Heart left ventricle (tissue), 16 donors: ENCODE measurements around the gene TXLNA. TPM values are rescaled to one million over a fixed set of nuclear protein-coding genes. Genes with fewer than 3 reads are reported as not detected.

Source experiments
- ATAC-seq, 4 donors: fragments of 200-7000 bp; cut with Tn5 transposase; one replicate each; pipeline ENCODE4 v1.9.1; 2020 to 2022; ENCODE audit warnings: moderate library complexity in 4 of 4, mild to moderate bottlenecking in 3 of 4, moderate number of reproducible peaks in 1 of 4
- DNase-seq, 5 donors: peaks; one replicate each; pipeline ENCODE4 v3.0.0-alpha.2; 2020
- H3K27ac ChIP-seq, 12 donors: fragments of 200-600 bp; sonication (generic) in 4 of 12; one replicate each; pipeline versions ENCODE4 v1.5.0 to v1.8.0; 2016 to 2022; ENCODE audit warnings: mild to moderate bottlenecking in 2 of 12
- H3K27me3 ChIP-seq, 9 donors: fragments of 200-600 bp; sonication (generic) in 2 of 9; one replicate each; pipeline versions ENCODE4 v1.5.1 to v1.8.0; 2016 to 2022; ENCODE audit warnings: mild to moderate bottlenecking in 3 of 9
- H3K36me3 ChIP-seq, 9 donors: fragments of 200-600 bp; sonication (generic) in 2 of 9; one replicate each; pipeline versions ENCODE4 v1.5.0 to v1.8.0; 2018 to 2022; ENCODE audit warnings: mild to moderate bottlenecking in 2 of 9
- H3K4me1 ChIP-seq, 12 donors: fragments of 200-600 bp; sonication (generic) in 4 of 12; one replicate each; pipeline versions ENCODE4 v1.5.0 to v1.8.0; 2016 to 2022; ENCODE audit warnings: mild to moderate bottlenecking in 3 of 12
- H3K4me3 ChIP-seq, 12 donors: fragments of 200-600 bp; sonication (generic) in 4 of 12; one replicate each; pipeline versions ENCODE4 v1.5.0 to v1.8.0; 2017 to 2022; ENCODE audit warnings: mild to moderate bottlenecking in 9 of 12, moderate library complexity in 4 of 12
- H3K9me3 ChIP-seq, 12 donors: fragments of 200-600 bp; sonication (generic) in 4 of 12; one replicate each; pipeline versions ENCODE4 v1.5.0 to v1.8.0; 2016 to 2022; ENCODE audit warnings: mild to moderate bottlenecking in 1 of 12
- CTCF ChIP-seq, 12 donors: fragments of 200-600 bp; sonication (generic) in 4 of 12; IDR thresholded peaks; one replicate each; pipeline versions ENCODE4 v1.5.0 to v1.8.0; 2018 to 2022; ENCODE audit warnings: antibody characterized with exemption in 12 of 12, mild to moderate bottlenecking in 5 of 12
- POLR2A ChIP-seq, 2 donors: fragments of 450-650 bp; IDR thresholded peaks; one replicate each; pipeline ENCODE4 v1.6.1; 2017; ENCODE audit warnings: antibody characterized with exemption in 2 of 2, mild to moderate bottlenecking in 2 of 2, moderate library complexity in 2 of 2
- WGBS, 4 donors: extraction: QIAGEN DNeasy Blood & Tissue Kit in 2 of 4; methylation state at CpG; one replicate each; pipeline versions ENCODE4 v1.1.5 to v1.1.7; 2013 to 2018; 5-methylcytosine and 5-hydroxymethylcytosine counted together
- intact Hi-C, 10 donors: fragments of 100-400 bp; cut with DNase I; formaldehyde crosslinking; loops; one replicate each; pipeline versions ENCODE4 v1.11.1 to v1.14.2; 2022
- polyA plus RNA-seq, 2 donors: library from polyadenylated mRNA; stranded (reverse); fragments of 200-250 nt; gene quantifications; one replicate each; pipeline ENCODE4 v1.2.3, GENCODE V29; 2013
- total RNA-seq, 9 donors: library from RNA; depleted of rRNA in 2 of 9; stranded (reverse); fragments of >200 nt in 2 of 9; fragmentation: NEBNext Ultra II Directional in 3 of 9; extraction: Animal tissue kit (Norgen Biotek cat#: 25700) in 3 of 9; gene quantifications; one replicate each; pipeline versions ENCODE4 v1.1.0 to v1.2.4, GENCODE V29; 2016 to 2023
- donor health status: ischemic (EF 13 %, LVEDD 7.1; RV severe dilation, severe dysfunction).
- donor health status: healthy with polysubstance abuse.
- donor health status: DM: no; HTN: yes; CAD: no.
- donor health status: DM: no; HTN: no; CAD: no.
- donor health status: ischemic (EF 25% LVEDD 6.9; RV normal size, moderate dysfunction).
- donor health status: ischemic (EF 25% LVEDD 5.7; RV mildly dilated, moderate dysfunction).
- donor health status: healthy.
- donor health status: DM: yes; HTN: yes; CAD: no.
- donor health status: ischemic (EF 35%, LVEDD 5.7; RV mildly dilated, moderate dysfunction).
- donor health status: nonischemic (EF 11% LVEDD 7.7; RV severe dilation, severe dysfunction).
- donor health status: DM: yes; HTN: yes; CAD: no.
- donor health status: PGD.
- donor health status: ischemic (EF 29% LVEDD 5.4; RV normal size, mild dysfunction).
- donor health status: nonischemic (EF 23%, LVEDD 6.1; RV moderate dilation, normal function).

TXLNA gene
- total and polyA plus RNA-seq, 11 donors: 8.7 to 35.9 (median 18.6) TPM

- Histone ChIP-seq H3K9me3 (no peaks in the 10 kb centered on the region), H3K27me3 (no peaks in the 10 kb centered on the region), H3K27ac (peak overlapping the region in 9 of 12 donors; percentile 9 to 97 (median 85)), H3K4me1 (peaks cover 13 to 29% (median 25%) of the 10 kb centered on the region in 12 donors), H3K4me3 (peak overlapping the region in 7 of 12 donors; percentile 74 to 95 (median 85)), H3K36me3 (peaks cover 0 to 73% (median 55%) of the 10 kb centered on the region in 9 donors)
- intact Hi-C loops: loop anchor here in 5 of 10 donors (5.0 to 10.0 kb wide), 4 partner anchors 69 to 171 kb away; partner anchors contain the start of genes BSDC1 (in 2 of the 5), HDAC1 (in 1 of the 5) and MARCKSL1 (in 1 of the 5)
- ATAC-seq: peak in 1 of 4 donors; percentile 57
- no peak for DNase-seq
- 31 to 59% (median 43%) methylated on average over 3 of the region's 3 CpGs for WGBS, 4 donors
- no peak for TF ChIP-seq POLR2A (IDR thresholded peaks at IDR 0.05)
- TF ChIP-seq CTCF (IDR thresholded peaks at IDR 0.05): peak in 4 of 12 donors; percentile 9 to 26 (median 18)
Observed at GRCh38 chr1:32223683-32224082, 44.2 kb downstream of the TXLNA start.

- ATAC-seq (no peak), DNase-seq (no peak)
- peaks cover 0 to 73% (median 61%) of the 10 kb centered on the region in 9 donors for H3K36me3 ChIP-seq
- H3K4me1 ChIP-seq: peaks cover 13 to 29% (median 25%) of the 10 kb centered on the region in 12 donors
- WGBS, 4 donors: 89 to 91% (median 90%) methylated on average over 4 of the region's 4 CpGs
- H3K27me3 ChIP-seq: no peaks in the 10 kb centered on the region
- TF ChIP-seq CTCF (IDR thresholded peaks at IDR 0.05): no peak
- intact Hi-C loops: loop anchor here in 5 of 10 donors (5.0 to 10.0 kb wide), 4 partner anchors 68 to 171 kb away; partner anchors contain the start of genes BSDC1 (in 2 of the 5), HDAC1 (in 1 of the 5) and MARCKSL1 (in 1 of the 5)
- H3K27ac ChIP-seq: peak overlapping the region in 4 of 12 donors; percentile 9 to 97 (median 89)
- H3K9me3 ChIP-seq: no peaks in the 10 kb centered on the region
- peak overlapping the region in 1 of 12 donors; percentile 85 for H3K4me3 ChIP-seq
Observed at GRCh38 chr1:32224285-32224684, 44.8 kb downstream of the TXLNA start.

- WGBS, 4 donors: 80 to 86% (median 83%) methylated on average over 3 of the region's 3 CpGs
Observed at GRCh38 chr1:32228771-32229170, 49.3 kb downstream of the TXLNA start.

More at GRCh38 chr1:32228771-32229170, 49.3 kb downstream of the TXLNA start:
- intact Hi-C loops: loop anchor here in 3 of 10 donors (10.0 kb wide), 2 partner anchors 106 to 166 kb away; partner anchors contain the start of genes BSDC1 (in 2 of the 3) and MARCKSL1 (in 1 of the 3)
- Histone ChIP-seq H3K27me3 (no peaks in the 10 kb centered on the region), H3K4me1 (peaks cover 0 to 6% (median 4%) of the 10 kb centered on the region in 12 donors), H3K9me3 (no peaks in the 10 kb centered on the region), H3K27ac (no peak overlapping the region), H3K4me3 (no peak overlapping the region), H3K36me3 (peaks cover 0 to 100% (median 94%) of the 10 kb centered on the region in 9 donors)
- ATAC-seq (no peak), DNase-seq (no peak)
- no peak for TF ChIP-seq POLR2A (IDR thresholded peaks at IDR 0.05)
- no peak for TF ChIP-seq CTCF (IDR thresholded peaks at IDR 0.05)
